HG03139 (cell line): Measurements from ENCODE around the gene ZBTB7C.

Experiments
- ATAC-seq: cut with Tn5 transposase; IDR thresholded peaks from one replicate; pipeline ENCODE4 v1.9.1; 2021; ENCODE audit not compliant: unreplicated experiment

ZBTB7C gene

DNA sequence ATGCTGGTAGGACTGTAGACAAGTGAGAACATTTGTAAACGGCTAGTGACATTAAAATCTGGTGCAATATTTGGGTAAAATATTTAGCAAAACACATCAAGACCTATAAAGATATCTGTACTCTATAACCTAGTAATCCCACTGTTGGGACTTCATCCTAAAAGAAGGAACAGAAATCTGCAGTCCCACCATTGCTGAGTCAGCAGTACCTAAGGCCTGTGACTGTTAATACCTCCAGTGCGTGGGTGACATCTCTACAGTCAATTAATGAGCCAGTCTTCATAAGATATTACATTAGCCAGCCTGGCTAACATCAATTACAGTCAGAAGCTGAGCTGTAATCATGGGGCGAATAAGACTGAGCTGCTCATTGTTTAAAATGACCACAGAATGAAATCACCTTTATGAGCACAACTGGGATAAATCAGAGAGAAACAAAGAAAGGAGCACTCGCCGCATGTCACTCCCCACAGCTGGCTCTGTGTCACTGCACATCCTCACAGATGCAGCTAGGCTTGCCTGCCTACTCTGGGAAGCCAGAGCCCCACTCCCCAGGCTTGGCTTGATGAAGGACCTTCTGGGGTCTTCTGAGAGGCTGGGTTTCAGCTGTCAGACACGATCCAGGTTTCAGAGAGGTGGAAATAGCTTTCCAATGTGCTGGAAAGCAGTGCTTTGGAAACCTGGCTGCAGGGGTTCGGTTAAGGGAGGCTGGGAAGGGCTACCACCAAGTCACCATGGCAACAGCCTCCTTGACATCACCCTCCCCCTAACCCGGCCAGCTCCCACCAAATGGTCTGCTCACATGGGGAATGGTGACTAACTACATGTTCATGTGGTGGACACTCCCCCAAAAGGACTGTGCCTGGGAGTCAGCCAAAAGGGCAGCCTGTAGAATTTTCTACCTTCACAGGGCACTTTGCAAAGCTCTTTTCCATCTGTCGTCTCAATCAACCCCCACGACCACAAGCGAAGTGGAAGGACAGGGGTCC, 145.0 kb downstream of the ZBTB7C start:
- no peak for ATAC-seq

DNA sequence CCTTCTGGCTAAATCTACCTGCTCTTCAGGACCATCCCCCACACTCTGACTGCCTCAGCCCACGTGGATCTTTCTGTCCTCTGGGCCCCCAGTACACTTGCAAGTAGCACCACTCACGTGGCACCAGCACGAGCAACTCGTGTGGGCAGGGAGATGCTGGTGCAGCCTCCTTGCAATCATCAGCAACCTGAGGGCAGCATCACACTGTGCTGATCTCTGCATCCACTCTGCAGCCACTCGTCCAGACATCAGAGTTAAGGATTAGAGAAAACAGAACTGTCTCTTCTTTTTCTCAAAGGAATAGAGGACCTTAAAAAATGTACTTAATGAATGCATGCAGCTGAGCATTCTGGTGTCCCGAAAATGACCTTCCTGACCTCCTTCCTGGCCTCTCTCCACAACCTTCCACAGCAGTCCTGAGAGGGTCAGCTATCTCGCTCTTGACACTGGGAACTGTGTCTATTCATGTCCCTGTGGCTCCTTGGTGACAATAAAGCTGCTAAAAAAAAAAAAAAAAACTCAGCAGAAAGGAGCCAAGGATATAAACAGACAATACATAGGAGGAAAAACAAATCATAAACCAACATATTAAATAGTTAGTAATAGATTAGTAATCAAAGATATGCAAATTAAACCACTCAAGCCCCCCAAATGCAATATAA, 145.9 kb downstream of the ZBTB7C start:
- no peak for ATAC-seq

DNA sequence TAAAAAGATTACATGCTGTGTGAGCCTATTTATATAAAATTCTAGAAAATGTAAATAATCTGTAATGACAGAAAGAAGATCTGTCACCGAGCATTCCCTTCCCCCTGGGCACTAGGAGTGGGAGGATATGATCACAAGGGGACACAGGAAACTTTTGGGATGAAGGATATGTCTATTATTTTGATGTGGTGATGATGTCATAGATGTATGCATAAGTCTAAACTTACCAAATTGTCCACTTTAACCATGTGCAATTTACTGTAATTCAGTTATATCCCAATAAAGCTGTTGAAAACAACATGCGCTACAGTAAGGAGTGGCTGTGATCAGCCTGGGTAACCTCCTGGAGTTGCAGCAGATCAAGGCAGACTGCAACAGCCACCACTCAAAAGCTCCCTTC, 148.9 kb downstream of the ZBTB7C start:
- ATAC-seq, result no peak

DNA sequence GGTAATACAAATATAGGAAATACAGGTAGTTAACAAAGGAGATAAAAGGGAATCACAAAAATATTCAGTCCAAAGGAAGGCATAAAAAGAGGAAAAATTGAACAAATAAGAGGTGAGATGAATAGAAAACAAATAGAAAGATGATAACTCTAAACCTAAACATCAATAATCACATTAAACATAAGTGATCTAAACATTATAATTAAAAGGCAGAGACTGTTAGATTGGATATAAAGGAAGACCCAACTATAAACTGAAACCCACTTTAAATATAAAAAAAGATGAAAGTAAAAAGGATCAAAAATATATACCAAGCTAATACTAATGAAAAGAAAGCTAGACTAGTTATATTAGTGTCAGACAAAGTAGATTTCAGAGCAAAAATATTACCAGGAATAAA, 152.3 kb downstream of the ZBTB7C start:
- no peak for ATAC-seq

DNA sequence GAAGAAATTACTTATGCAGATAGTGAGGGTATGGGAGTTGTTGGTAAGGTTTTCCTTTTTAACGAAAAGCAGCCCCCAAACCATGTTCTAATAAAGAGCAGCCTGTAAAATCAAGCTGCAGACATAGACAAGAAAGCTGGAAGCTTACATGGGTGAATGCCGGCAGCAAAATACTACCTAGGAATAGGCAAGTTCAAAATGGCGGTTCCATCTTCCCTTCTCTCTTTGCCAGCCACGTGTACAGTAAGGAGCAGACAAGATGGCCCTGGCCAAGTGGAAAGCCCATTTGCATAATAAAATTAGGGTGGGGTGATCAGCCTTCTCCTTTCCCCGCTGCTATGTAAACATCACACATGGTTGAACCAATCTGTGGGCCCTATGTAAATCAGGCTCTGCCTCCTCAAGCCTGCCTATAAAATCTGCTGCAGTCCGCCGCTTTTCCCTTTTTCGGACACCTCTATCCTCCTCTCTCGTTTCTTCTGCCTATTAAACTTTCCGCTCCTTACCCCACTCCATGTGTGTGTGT, 155.0 kb downstream of the ZBTB7C start:
- ATAC-seq, result no peak

DNA sequence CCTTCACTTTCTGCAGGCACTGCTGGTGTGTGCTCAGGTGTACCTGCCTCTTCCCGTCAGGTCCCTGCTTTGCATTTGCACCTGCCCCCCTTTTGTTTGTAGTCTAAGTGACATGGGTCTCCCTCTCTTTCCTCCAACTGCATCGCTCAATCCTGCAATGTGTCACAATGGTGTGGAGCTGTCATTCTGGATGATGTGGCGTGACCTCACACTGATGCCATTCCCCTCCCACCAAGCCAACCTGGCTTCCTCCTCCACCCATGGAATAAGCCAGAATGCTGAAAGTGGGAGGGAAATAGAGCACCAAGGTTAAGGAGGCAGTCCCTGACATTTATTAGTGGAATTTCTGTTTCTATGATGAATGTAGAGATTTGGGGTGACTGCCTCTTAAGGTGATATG, 156.7 kb downstream of the ZBTB7C start:
- no peak for ATAC-seq

DNA sequence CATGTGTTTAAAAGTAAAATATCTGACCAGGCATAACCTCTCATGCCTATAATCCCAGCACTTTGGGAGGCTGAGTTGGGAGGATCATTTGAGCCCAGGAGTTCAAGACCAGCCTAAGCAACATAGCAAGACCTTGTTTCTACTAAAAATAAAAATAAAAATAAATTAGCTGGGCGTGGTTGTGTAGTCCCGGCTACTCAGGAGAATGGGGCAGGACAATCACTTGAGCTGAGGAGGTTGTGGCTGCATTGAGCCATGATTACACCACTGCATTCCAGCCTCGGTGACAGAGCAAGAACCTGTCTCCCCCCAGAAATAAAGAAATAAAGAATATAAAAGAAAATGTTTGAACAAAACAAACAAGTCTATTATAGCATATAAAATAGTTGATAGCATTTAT, 158.3 kb downstream of the ZBTB7C start:
- ATAC-seq, result no peak

DNA sequence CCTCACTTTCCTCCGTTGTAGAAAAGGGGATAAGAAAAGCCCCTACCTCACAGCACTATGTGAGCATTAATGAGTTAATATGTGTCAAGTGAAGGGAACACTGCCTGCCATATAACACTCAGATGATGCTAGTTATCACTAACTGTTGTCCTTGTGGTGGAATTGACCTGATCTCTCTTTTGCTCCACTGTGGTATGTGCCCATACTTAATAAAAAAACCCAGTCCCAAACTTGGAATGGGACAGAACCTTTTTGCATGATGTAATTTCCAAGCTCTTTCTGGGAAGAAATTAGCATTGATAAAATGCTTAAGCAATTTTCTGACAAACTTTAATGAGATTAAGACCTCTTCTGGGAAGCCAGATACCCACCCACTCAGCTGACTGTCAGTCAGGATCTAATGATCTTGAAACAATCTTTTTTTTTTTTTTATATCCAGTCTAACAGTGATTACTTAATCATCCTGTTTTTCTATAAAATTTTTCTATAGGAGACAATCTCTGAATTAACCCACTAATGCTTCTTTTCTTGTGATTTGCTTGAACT, 158.7 kb downstream of the ZBTB7C start:
- no peak for ATAC-seq

DNA sequence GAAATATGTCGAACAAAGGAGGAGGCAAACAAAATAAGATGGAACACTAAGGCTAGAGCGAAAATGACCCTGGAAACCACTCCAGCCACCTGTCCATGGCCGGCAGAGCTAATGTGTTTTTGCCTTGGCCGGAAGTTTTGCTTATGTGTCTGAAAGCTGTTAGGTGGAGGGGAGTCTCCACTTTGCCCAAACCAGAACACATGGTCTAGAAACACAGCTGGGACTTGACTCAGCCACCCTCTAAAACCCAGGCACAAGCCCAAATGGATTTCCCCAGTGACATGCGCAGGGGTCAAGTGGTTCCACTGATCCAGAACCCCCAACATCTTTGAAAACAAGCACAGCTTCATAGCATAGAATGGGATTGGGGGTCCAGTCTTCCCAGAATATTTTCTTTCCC, 159.3 kb downstream of the ZBTB7C start:
- ATAC-seq, result no peak

DNA sequence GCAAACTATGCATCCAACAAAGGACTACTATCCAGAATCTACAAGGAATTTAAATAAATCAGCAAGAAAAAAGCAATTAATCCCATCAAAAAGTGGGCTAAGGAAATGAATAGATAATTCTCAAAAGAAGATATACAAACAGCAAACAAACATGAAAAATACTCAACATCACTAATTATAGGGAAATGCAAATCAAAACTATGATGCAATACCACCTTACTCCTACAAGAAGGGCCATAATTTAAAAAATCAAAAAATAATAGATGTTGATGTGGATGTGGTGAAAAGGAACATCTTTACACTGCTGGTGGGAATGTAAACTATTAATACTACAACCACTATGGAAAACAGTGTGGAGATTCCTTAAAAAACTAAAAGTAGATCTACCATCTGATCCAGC, 164.7 kb downstream of the ZBTB7C start:
- ATAC-seq, result no peak

DNA sequence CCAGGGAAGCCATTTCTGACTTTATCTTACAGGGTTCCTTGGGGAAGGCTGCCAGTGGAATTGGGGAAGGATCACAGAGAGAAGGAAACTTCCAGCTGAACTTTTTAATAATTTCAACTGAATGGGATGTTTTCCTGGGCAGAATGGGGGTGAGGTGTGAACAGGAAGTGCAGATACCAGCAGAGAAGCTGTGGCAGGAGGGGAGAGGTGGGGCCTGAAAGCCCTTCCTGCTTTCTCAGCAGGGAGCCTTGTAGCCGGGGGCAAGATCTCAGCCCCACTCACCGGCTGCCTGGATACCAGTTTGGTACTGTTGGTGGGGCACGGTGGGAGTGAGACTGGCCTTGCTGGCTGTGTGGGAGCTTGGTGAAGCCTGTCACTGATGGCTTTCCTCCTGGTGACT, 170.5 kb downstream of the ZBTB7C start:
- no peak for ATAC-seq

DNA sequence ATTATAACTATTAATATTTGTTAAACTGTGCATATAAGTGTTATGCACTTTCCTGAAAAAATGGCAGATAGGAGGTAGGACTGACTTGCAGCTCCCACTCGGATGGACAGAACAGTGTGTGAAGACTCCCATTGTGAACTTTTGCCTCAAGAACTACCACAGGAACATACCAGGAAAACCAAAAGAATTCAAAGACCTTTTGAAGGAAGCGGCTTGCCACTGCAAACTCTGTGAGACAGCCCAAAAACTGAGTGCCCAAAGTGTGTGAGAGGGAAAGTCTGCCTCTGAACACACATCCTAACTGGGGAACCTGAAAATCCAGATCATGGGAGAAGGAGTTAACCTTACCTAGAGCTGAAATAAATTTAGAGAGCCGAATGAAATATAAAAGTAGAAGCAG, 171.0 kb downstream of the ZBTB7C start:
- ATAC-seq, result no peak

DNA sequence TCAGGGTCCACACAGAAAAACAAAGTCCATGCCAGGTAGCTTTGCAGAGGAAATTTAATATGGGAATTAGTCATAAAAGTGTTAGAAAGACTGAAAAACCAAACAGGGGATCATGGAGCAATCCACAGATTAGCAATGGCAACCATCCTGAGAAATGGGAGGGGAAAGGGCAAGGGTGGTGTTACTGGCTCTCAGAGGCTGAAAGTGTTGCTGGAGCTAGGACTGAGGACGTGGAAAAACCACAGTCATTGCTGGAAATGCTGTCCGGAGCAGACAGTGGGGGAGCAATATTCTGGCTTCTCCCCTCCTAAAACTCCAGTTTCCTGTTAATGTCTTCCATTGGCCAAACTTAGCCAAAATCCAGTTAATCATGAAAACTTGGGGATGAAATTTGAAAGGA, 172.4 kb downstream of the ZBTB7C start:
- no peak for ATAC-seq

DNA sequence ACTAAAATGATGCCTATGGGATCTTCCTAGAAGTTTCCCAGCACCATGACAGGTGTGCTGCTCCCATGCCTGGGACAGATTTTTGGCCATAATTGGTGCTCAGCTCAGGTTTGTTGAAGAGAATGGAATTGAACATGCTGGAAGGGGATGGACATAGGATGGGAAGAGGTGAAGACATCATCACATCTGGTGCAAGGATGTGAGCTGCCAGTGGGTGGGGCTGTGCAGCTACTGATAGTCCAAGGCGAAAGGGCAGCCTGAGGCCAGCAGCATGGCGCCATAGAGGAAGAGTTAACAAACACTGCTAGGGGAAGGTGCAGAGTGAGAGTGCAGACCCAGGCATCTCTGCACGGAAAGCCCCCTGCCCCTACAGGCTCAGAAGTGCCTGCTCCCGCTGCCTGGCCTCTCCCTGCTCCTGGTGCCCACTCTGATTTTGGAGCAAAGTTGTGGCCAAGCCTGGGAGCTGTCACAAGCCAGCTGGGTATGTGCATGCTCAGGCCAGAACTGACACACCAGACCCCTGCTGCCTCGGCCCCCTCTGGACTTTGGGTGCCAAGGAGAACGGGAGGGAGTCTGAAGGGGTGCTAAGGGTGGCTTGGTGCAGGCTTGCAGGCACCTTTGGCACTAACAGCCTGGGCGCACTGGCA, 178.6 kb downstream of the ZBTB7C start:
- no peak for ATAC-seq

DNA sequence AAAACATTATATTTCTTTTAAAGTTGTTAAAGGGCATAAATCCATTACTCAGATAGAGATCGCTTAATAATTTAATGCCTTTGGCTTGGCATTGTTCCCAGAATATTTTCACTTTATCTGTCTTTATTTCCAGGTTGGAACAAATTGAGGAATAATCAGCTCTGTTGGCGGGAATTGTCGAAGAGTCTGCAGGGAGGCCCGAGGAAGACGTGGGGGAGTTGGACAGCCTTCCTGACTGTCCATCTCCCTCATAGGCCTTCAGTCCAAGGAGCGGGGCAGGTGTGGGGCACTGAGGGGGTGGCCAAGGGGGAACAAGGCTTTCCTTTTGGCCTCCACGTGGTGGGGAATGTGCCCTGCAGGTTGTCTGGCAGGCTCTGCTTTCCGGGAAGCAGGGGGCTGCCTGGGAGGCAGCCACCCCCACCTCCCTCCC, 179.6 kb downstream of the ZBTB7C start:
- no peak for ATAC-seq

DNA sequence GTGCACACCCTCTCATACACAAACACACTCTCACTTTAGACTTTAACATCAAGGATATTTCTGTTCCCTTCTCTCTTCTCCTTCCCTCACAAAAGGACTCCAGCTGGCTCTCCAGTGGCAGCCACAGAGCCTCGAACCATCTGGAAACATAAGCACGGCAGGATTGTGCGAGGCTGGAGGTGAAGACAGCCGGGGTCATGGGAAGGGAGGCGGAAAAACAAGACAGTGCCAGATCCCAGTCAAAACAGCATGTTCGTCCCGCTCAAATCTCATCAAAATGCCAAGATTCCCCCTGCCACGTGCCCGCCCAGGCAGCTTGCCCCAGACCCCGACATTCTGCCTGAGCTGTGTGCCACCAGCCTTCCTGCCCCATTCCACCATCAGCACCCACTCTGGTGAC, 180.3 kb downstream of the ZBTB7C start:
- ATAC-seq, result no peak

DNA sequence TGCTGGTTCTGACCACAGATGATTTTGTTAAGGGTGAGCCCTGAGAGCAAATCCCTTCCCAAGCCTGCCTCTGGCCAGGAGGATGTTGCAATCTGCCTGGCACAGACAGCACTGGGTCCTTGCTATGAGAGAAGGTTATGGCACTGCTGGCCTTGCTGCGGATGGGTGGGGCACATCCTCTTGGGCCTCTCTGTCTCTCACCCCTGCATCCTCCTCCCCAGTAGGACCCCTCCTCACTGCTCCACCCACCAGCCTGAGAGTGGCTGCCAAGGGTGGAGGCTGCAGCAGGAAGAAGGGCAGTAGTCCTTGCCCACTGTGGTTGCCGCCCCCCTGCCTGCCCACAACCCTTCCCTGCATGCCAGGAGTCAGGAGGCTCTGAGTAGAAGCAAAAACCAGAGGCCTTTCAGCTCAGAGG, 180.9 kb downstream of the ZBTB7C start:
- ATAC-seq, result no peak

DNA sequence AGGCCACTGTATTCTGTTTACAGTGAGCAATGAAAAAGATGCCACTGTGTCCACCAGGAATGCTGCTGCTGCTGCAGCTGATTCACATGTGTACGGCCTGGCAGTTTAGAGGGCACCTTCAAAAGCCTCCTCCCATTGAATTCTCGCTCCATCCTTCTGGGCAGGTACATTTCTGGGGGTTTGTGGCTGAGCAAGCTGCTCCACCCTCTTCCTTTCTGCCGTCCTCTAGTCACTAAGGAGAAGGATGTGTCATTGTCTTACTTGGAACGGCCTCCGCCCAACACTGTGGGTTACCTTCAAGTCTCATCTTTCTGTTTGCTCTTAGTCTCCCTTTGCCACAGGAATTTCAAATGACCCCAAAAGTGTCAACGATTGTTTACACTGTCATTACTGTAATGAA, 182.0 kb downstream of the ZBTB7C start:
- ATAC-seq, result no peak

DNA sequence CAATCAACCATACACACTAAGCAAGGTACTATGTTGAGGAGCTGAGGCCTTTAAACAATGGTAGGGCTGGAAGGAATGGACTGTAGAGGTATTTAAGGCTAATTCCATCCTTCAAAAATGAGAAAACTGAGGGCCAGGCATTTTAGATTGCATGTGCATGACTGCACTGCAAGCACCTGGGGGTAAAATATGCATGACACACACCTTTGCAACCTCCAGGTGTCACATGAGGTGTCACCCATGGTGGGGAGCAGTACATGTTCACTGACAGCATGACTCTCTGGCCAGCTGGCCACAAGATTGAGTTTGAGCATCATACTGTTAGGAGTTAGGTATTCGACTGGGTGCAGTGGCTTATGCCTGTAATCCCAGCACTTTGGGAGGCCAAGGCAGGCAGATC, 182.8 kb downstream of the ZBTB7C start:
- ATAC-seq, result no peak

DNA sequence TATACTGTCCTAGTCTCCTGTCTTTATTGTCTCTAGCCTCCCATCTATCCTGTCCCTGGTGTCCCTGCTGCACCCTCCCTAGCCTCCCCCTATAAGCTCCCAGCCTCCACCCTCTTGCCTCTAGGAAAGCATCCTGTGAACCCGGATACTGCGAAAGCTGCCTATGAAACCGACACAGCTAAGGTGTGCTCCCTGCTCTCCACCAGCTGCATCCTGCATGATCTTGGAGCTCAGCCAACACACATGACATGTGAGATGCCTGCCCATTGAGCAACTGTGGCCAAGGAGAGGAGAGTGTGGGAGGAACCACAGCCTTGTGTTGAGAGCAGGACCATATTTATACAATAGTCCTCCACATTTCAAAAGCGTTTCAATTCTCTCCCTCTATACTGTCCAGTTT, 187.1 kb downstream of the ZBTB7C start:
- ATAC-seq, result no peak

DNA sequence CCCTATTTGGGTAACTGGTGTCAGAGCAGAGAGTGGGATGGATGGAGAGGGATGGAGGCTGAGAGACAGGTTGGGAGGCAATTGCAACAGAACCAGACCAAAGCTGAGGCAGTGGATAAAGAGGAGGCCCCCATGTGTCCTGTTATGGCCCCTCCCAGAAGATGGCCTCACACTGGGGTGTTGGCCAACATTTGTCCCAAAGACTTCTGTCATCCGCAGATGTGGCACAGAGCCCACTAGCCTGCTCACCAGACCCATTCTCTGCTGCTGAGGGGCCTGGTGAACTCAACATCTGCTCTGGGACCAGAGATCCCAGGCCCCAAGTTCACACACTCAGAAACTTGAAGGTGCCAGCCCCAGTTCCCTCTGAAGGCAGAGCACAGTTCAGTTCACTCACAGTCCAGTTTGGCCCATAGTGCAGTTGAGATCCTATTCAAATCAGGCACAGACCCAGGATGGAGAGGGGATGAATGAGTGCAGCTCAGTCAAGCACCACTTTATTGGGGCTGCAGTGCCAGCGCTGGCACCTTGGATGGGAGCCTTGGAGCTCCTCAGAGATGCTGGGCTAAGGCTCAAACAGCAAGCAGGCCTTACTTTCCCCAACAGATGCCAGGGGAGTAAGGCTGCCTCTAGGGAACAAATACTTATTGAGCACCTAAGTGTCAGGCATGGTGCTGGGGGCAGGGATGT, 189.2 kb downstream of the ZBTB7C start:
- no peak for ATAC-seq
